Measurements from ENCODE around the gene MMP24.

GRCh38 chr20:35302421-35303335, 76.2 kb downstream of the MMP24 start:
- no peak for TF ChIP-seq SP1 (IDR thresholded peaks at IDR 0.05)
- TF ChIP-seq GABPA (IDR thresholded peaks at IDR 0.05 in 1 of 2, conservative IDR thresholded peaks at IDR 0.05 in 1 of 2): no peak
- TF ChIP-seq CTCF (IDR thresholded peaks at IDR 0.05; ENCODE audit: low read depth, low read length, missing input control): no peak
- no peak for TF ChIP-seq JUND (IDR thresholded peaks at IDR 0.05)
- TF ChIP-seq, protein P1, sequence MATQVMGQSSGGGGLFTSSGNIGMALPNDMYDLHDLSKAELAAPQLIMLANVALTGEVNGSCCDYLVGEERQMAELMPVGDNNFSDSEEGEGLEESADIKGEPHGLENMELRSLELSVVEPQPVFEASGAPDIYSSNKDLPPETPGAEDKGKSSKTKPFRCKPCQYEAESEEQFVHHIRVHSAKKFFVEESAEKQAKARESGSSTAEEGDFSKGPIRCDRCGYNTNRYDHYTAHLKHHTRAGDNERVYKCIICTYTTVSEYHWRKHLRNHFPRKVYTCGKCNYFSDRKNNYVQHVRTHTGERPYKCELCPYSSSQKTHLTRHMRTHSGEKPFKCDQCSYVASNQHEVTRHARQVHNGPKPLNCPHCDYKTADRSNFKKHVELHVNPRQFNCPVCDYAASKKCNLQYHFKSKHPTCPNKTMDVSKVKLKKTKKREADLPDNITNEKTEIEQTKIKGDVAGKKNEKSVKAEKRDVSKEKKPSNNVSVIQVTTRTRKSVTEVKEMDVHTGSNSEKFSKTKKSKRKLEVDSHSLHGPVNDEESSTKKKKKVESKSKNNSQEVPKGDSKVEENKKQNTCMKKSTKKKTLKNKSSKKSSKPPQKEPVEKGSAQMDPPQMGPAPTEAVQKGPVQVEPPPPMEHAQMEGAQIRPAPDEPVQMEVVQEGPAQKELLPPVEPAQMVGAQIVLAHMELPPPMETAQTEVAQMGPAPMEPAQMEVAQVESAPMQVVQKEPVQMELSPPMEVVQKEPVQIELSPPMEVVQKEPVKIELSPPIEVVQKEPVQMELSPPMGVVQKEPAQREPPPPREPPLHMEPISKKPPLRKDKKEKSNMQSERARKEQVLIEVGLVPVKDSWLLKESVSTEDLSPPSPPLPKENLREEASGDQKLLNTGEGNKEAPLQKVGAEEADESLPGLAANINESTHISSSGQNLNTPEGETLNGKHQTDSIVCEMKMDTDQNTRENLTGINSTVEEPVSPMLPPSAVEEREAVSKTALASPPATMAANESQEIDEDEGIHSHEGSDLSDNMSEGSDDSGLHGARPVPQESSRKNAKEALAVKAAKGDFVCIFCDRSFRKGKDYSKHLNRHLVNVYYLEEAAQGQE (IDR thresholded peaks at IDR 0.05): no peak
- TF ChIP-seq RAD21 (IDR thresholded peaks at IDR 0.05): no peak
- no peak for TF ChIP-seq YY1 (IDR thresholded peaks at IDR 0.05)
- TF ChIP-seq, protein P2, sequence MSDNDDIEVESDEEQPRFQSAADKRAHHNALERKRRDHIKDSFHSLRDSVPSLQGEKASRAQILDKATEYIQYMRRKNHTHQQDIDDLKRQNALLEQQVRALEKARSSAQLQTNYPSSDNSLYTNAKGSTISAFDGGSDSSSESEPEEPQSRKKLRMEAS (IDR thresholded peaks at IDR 0.05): no peak
- no peak for TF ChIP-seq RXRA (IDR thresholded peaks at IDR 0.05)
- TF ChIP-seq, protein P3, sequence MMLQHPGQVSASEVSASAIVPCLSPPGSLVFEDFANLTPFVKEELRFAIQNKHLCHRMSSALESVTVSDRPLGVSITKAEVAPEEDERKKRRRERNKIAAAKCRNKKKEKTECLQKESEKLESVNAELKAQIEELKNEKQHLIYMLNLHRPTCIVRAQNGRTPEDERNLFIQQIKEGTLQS (IDR thresholded peaks at IDR 0.05): no peak
- no peak for TF ChIP-seq HNF4A (conservative IDR thresholded peaks at IDR 0.05)
- no peak for TF ChIP-seq HNF4G (IDR thresholded peaks at IDR 0.05)
- TF ChIP-seq ZBTB33 (IDR thresholded peaks at IDR 0.05): no peak

Data from liver (tissue), 3 donors.